ENCODE measurements around the gene KRT25. TPM values are rescaled to one million over a fixed set of nuclear protein-coding genes. Genes with fewer than 3 reads are reported as not detected.

Gene KRT25
- total and polyA plus RNA-seq, 2 of the 8 experiments (the other 6 are each of a cell fraction or from before 2014, with no cell fraction given): not detected

DNA sequence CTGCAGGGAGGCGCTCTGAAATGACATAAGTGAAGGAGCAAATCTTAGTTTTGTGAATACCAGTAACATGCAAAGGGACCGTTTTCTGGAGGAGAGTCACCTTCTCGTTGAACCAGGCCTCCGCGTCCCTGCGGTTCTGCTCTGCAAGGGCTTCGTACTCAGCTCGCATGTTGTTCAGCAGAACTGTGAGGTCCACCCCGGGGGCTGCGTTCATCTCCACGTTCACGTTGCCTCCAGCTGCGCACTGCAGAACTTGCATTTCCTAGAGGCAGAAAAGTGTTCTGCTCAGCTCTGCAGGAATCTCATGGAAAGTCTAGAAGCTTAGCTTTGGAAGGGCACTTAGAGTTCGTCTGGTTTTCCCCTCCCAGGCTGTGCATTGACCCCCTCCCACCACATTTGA is 4.1 kb downstream of the KRT25 start:
- H3K18ac ChIP-seq (ENCODE audit: extremely low read depth, low read length): no peak overlapping the region
- 90% methylated on average over 14 of the region's 14 CpGs; no CpG with 5 or more reads in 1 of the 2 experiments for WGBS, 2 experiments (ENCODE audit: extremely low coverage in 1 of 2, insufficient coverage in 1 of 2, insufficient read length in 1 of 2, insufficient replicate concordance in 2 of 2, low coverage in 1 of 2, low lambda C conversion rate in 2 of 2, missing lambda C conversion rate in 1 of 2)
- H3K56ac ChIP-seq (replicated peaks; ENCODE audit: insufficient read length, low read depth, low read length): no peak overlapping the region
- no peak overlapping the region for H2BK12ac ChIP-seq (ENCODE audit: low read depth, low read length)
- H3K9ac ChIP-seq (replicated peaks in 1 of 4; ENCODE audit: extremely low read depth in 1 of 4, low read depth in 3 of 4, low read length in 3 of 4): no peak overlapping the region
- no peak for DNase-seq (ENCODE audit: low read depth in 1 of 2, low spot score in 2 of 2)
- no peaks in the 10 kb centered on the region for H4K20me1 ChIP-seq (replicated peaks in 1 of 2; ENCODE audit: control insufficient read depth in 1 of 2, insufficient read depth in 2 of 2, low read length in 2 of 2)
- H3K27ac ChIP-seq (ENCODE audit: low read depth, low read length): no peak overlapping the region
- no peak overlapping the region for H2BK120ac ChIP-seq (replicated peaks; ENCODE audit: low read depth, low read length)
- H3K36me3 ChIP-seq (ENCODE audit: control insufficient read depth in 2 of 4, insufficient read depth in 4 of 4, low read length in 3 of 4): no peaks in the 10 kb centered on the region
- H3K79me1 ChIP-seq (ENCODE audit: low read depth, low read length): no peaks in the 10 kb centered on the region
- H4K5ac ChIP-seq (ENCODE audit: insufficient read length, low read depth, low read length): no peak overlapping the region
- H2BK20ac ChIP-seq (ENCODE audit: low read length): no peak overlapping the region
- no peaks in the 10 kb centered on the region; the same call in 1 of the 2 replicates for H3K23me2 ChIP-seq (ENCODE audit: low read depth, low read length)
- no peak overlapping the region for H4K91ac ChIP-seq (replicated peaks; ENCODE audit: insufficient read length, low read length)
- H2AFZ ChIP-seq (ENCODE audit: low read length): no peak overlapping the region; the same call in 1 of the 2 replicates
- no peak overlapping the region for H3K4me2 ChIP-seq (ENCODE audit: insufficient read depth in 1 of 2, low read depth in 2 of 2, low read length in 2 of 2)
- ChIA-PET CTCF (ENCODE audit: partially characterized antibody) (interaction anchor here (1.5 to 1.6 kb wide), 3 partner anchors 9 to 131 kb away, joined by 3 to 6 read pairs (median 3); no protein-coding TSS in a partner anchor), POLR2A (ENCODE audit: partially characterized antibody) (no interaction called here)
- no peak overlapping the region for H3K23ac ChIP-seq (ENCODE audit: insufficient read length)
- H3K79me2 ChIP-seq (ENCODE audit: control insufficient read depth in 1 of 2, insufficient read depth in 2 of 2, low read length in 2 of 2): no peaks in the 10 kb centered on the region
- no peak overlapping the region for H4K8ac ChIP-seq (ENCODE audit: extremely low read depth, insufficient read depth, low read length)
- H3K27me3 ChIP-seq (replicated peaks in 1 of 4; ENCODE audit: control insufficient read depth in 3 of 4, extremely low read depth in 1 of 4, insufficient read depth in 3 of 4, low read length in 3 of 4): peaks cover 0 to 1% (median 0%) of the 10 kb centered on the region in 4 experiments; a peak in 1 of 7 replicates
- FAIRE-seq: no peak
- H2BK15ac ChIP-seq (ENCODE audit: low read length): no peak overlapping the region
- H3K4me1 ChIP-seq (replicated peaks in 1 of 4; ENCODE audit: control insufficient read depth in 3 of 4, insufficient read depth in 4 of 4, low read length in 3 of 4): no peaks in the 10 kb centered on the region
- H2BK5ac ChIP-seq (ENCODE audit: low read depth, low read length): no peak overlapping the region
- no peak overlapping the region for H2AK5ac ChIP-seq (ENCODE audit: low read depth, low read length)
- no peak overlapping the region for H3K4ac ChIP-seq (replicated peaks; ENCODE audit: insufficient read length, low read depth, low read length)
- H3K14ac ChIP-seq (ENCODE audit: insufficient read length): no peak overlapping the region
- H3K9me3 ChIP-seq (ENCODE audit: insufficient read depth in 2 of 2, low read depth in 1 of 2, low read length in 1 of 2): no peaks in the 10 kb centered on the region
- no peak overlapping the region for H3K4me3 ChIP-seq (ENCODE audit: extremely low read depth in 1 of 4, insufficient read depth in 2 of 4, low read depth in 3 of 4, low read length in 4 of 4)
- TF ChIP-seq SRF (IDR thresholded peaks at IDR 0.05; ENCODE audit: low read depth, low read length) (no peak), ZNF274 (IDR thresholded peaks at IDR 0.05; ENCODE audit: borderline replicate concordance, extremely low read depth, low read length) (no peak), CBX5 (IDR thresholded peaks at IDR 0.05; ENCODE audit: low read depth, low read length) (no peak), SIRT6 (IDR thresholded peaks at IDR 0.05; ENCODE audit: low read length) (no peak), KDM1A (IDR thresholded peaks at IDR 0.05; ENCODE audit: borderline replicate concordance, low read length) (no peak), RFX5 (IDR thresholded peaks at IDR 0.05; ENCODE audit: borderline replicate concordance, low read depth, low read length) (no peak), MAFK (IDR thresholded peaks at IDR 0.05; ENCODE audit: low read depth, low read length) (no peak), EP300 (IDR thresholded peaks at IDR 0.05; ENCODE audit: borderline replicate concordance in 1 of 2, low read depth in 2 of 2, low read length in 2 of 2) (no peak), SP1 (IDR thresholded peaks at IDR 0.05; ENCODE audit: low read depth, low read length) (no peak), TBP (IDR thresholded peaks at IDR 0.05; ENCODE audit: low read depth, low read length) (no peak), EZH2 (IDR thresholded peaks at IDR 0.05; ENCODE audit: low read depth, low read length, severe bottlenecking) (no peak)
- TF ChIP-seq, protein P1, sequence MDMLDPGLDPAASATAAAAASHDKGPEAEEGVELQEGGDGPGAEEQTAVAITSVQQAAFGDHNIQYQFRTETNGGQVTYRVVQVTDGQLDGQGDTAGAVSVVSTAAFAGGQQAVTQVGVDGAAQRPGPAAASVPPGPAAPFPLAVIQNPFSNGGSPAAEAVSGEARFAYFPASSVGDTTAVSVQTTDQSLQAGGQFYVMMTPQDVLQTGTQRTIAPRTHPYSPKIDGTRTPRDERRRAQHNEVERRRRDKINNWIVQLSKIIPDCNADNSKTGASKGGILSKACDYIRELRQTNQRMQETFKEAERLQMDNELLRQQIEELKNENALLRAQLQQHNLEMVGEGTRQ (IDR thresholded peaks at IDR 0.05; ENCODE audit: low read length): no peak
- TF ChIP-seq, protein P2, sequence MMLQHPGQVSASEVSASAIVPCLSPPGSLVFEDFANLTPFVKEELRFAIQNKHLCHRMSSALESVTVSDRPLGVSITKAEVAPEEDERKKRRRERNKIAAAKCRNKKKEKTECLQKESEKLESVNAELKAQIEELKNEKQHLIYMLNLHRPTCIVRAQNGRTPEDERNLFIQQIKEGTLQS (IDR thresholded peaks at IDR 0.05; ENCODE audit: insufficient read depth, low read depth, low read length): no peak
